ENCODE measurements around the gene KIF6. TPM values are rescaled to one million over a fixed set of nuclear protein-coding genes. Genes with fewer than 3 reads are reported as not detected.

Gene KIF6
- total RNA-seq, 2 donors from 2014 or later, result 0.09 to 0.97 TPM

DNA sequence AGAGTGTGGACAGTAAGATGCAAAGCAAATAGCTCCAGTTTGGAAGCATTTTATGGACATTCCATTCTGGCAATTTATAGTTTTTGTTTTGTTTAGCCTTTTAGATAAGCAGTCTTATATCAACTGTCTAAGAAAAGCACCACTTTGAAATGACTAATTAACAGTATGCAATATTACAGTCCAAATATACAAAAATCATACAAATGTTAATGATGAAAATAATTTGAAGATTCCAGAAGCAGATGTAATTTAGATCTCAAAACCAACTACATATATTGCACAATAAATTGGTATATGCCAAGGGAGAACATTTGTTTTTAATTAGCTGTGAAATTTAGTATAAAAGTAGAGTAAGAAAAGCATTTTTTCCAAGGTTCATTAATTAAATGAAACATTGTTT lies 158.8 kb downstream of the KIF6 start:
- Histone ChIP-seq H3K4me3 (no peak overlapping the region), H3K36me3 (no peaks in the 10 kb centered on the region), H3K27ac (no peak overlapping the region), H3K4me1 (replicated peaks) (no peaks in the 10 kb centered on the region), H3K27me3 (replicated peaks; ENCODE audit: insufficient read depth) (no peaks in the 10 kb centered on the region), H3K9me3 (no peaks in the 10 kb centered on the region)
- intact Hi-C loops (cut with DNase I), result no loop called here
- TF ChIP-seq POLR2AphosphoS5 (IDR thresholded peaks at IDR 0.05), result no peak
- no peak for DNase-seq (ENCODE audit: low spot score)

DNA sequence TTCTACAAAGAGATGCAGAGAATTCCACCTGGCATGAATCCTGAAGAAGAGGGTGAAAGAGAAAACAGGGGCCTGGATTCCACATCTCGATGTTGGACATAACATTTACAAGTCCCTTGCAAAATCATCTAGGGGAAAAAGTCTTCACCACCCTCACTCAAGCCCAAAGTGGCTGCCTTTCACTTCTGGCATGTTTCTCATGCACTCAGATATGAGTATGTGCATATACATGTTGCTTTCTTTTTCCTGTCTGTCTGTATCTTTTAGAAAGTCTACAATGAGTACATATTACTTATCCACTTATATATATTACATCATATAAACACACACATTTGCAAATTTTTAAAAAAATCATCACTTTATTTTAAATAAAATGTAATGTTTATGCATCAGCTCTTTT lies 159.3 kb downstream of the KIF6 start:
- TF ChIP-seq, protein P1, sequence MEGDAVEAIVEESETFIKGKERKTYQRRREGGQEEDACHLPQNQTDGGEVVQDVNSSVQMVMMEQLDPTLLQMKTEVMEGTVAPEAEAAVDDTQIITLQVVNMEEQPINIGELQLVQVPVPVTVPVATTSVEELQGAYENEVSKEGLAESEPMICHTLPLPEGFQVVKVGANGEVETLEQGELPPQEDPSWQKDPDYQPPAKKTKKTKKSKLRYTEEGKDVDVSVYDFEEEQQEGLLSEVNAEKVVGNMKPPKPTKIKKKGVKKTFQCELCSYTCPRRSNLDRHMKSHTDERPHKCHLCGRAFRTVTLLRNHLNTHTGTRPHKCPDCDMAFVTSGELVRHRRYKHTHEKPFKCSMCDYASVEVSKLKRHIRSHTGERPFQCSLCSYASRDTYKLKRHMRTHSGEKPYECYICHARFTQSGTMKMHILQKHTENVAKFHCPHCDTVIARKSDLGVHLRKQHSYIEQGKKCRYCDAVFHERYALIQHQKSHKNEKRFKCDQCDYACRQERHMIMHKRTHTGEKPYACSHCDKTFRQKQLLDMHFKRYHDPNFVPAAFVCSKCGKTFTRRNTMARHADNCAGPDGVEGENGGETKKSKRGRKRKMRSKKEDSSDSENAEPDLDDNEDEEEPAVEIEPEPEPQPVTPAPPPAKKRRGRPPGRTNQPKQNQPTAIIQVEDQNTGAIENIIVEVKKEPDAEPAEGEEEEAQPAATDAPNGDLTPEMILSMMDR (IDR thresholded peaks at IDR 0.05), result no peak
- TF ChIP-seq POLR2AphosphoS5 (IDR thresholded peaks at IDR 0.05), result no peak
- Histone ChIP-seq H3K27me3 (replicated peaks; ENCODE audit: insufficient read depth) (no peaks in the 10 kb centered on the region), H3K4me3 (no peak overlapping the region), H3K36me3 (no peaks in the 10 kb centered on the region), H3K4me1 (replicated peaks) (no peaks in the 10 kb centered on the region), H3K27ac (no peak overlapping the region), H3K9me3 (no peaks in the 10 kb centered on the region)
- intact Hi-C loops (cut with DNase I), result no loop called here
- 42% methylated on average over 1 of the region's 1 CpG for WGBS
- DNase-seq (ENCODE audit: low spot score), result no peak

DNA sequence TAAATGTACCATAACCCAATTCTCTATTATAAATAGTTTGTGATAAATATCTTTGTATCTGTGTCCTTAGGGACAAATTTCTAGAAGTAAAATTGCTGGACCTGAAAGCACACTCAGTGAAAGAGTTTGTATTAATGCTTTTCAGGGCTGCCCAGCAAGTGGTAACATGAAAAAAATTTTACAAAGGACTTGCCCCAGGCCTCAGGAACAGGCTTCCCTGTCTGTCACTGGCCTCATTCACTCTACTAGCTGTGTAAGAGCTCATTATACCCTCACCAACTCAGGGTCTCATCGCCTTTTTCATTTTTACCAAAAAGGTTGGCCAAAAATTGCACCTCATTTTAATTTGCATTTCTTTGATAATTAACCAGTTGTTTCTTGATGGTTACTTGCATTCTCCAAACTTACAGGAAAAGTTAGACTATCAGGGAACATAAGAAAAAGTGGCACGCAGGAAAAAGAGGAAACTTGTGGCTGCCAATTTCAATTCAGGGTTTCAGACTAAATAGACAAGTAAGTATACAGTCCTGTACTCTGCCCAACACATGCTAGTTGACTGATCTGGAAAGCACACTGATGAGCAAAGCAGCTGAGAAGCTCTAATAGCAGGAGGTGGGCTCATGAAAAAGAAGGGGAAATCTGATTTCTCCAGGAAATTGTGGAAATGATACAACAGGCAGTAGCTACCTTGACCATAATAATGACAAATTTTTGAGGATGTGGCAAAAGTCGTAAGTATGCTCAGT lies 161.5 kb downstream of the KIF6 start:
- TF ChIP-seq, protein P1 (IDR thresholded peaks at IDR 0.05), result no peak
- Histone ChIP-seq H3K4me3 (no peak overlapping the region), H3K36me3 (no peaks in the 10 kb centered on the region), H3K27ac (no peak overlapping the region), H3K9me3 (no peaks in the 10 kb centered on the region), H3K4me1 (replicated peaks) (no peaks in the 10 kb centered on the region), H3K27me3 (replicated peaks; ENCODE audit: insufficient read depth) (no peaks in the 10 kb centered on the region)
- no peak for DNase-seq (ENCODE audit: low spot score)
- WGBS, result 60% methylated on average over 3 of the region's 3 CpGs
- intact Hi-C loops (cut with DNase I), result no loop called here

DNA sequence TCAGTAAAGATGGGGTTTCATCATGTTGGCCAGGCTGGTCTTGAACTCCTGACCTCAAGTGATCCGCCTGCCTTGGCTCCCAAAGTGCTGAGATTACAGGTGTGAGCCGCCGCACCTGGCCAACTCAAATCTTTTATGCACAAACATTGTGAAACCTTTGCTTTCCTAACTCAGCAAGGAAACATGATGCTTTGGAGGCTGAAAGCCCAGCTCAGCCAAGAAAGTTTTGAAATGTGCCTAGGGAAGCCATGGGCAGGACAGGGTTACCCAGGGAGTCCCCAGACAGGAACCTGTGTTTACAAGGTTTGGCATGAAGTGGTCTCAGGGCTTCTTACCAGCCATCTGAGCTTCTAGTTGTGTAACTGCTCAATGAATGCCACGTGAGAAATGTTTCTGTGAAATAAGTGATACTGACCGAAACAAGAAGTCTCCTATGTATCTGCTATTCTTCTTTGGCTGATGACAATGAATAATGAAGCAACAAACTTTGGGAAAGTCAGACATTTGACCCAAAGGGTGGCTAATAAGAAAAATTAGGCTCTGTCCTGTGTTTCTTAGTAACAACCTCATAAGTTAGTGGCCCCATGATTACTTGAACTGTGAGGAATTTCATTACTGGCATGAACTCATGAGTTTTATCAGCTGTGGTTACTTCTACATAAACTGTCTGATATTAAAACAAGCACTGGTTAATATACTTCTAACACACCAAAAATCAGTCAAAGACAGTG lies 163.5 kb downstream of the KIF6 start:
- Histone ChIP-seq H3K4me3 (no peak overlapping the region), H3K27me3 (replicated peaks; ENCODE audit: insufficient read depth) (no peaks in the 10 kb centered on the region), H3K27ac (no peak overlapping the region), H3K4me1 (replicated peaks) (no peaks in the 10 kb centered on the region), H3K9me3 (no peaks in the 10 kb centered on the region), H3K36me3 (no peaks in the 10 kb centered on the region)
- WGBS, result 54% methylated on average over 5 of the region's 5 CpGs
- peak; percentile 13 for DNase-seq (ENCODE audit: low spot score)
- intact Hi-C loops (cut with DNase I), result no loop called here
- TF ChIP-seq POLR2AphosphoS5 (IDR thresholded peaks at IDR 0.05), result peak; percentile 26
- TF ChIP-seq, protein P1 (IDR thresholded peaks at IDR 0.05), result no peak
- TF ChIP-seq POLR2A (IDR thresholded peaks at IDR 0.05), result no peak

DNA sequence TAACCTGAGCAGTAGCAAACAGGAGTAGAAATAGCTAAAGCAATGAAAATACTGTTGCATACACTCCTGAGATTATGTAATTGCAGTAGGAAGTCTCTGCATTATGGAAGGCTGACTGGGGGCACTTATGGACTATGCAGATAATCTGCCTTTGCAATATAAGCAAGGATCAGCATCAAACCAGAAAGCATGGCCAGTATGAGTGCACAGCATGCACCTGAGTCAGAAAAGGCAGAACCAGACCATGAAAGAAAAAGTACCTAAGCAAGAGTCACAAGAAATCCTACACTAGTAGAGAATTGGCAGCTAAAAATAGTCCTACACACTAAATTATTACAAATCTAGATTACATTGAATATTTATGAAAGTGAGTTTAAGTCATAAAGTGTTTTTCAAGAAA lies 164.3 kb downstream of the KIF6 start:
- intact Hi-C loops (cut with DNase I), result no loop called here
- Histone ChIP-seq H3K4me3 (no peak overlapping the region), H3K36me3 (no peaks in the 10 kb centered on the region), H3K9me3 (no peaks in the 10 kb centered on the region), H3K27me3 (replicated peaks; ENCODE audit: insufficient read depth) (no peaks in the 10 kb centered on the region), H3K27ac (no peak overlapping the region), H3K4me1 (replicated peaks) (no peaks in the 10 kb centered on the region)
- DNase-seq (ENCODE audit: low spot score), result no peak
- no peak for TF ChIP-seq POLR2AphosphoS5 (IDR thresholded peaks at IDR 0.05)
- TF ChIP-seq POLR2A (IDR thresholded peaks at IDR 0.05), result no peak
- TF ChIP-seq, protein P1 (IDR thresholded peaks at IDR 0.05), result no peak
